ENCODE data around the gene KRT85.

The KRT85 gene

GRCh38 chr12:52392465-52393007, 25.3 kb upstream of the KRT85 start:
- DNase-seq: no peak

- DNase-seq: peak; percentile 64
These were observed 24.3 kb upstream of the KRT85 start for GRCh38 chr12:52391618-52392002.

GRCh38 chr12:52390739-52391617, 23.7 kb upstream of the KRT85 start:
- no peak for DNase-seq

DNA sequence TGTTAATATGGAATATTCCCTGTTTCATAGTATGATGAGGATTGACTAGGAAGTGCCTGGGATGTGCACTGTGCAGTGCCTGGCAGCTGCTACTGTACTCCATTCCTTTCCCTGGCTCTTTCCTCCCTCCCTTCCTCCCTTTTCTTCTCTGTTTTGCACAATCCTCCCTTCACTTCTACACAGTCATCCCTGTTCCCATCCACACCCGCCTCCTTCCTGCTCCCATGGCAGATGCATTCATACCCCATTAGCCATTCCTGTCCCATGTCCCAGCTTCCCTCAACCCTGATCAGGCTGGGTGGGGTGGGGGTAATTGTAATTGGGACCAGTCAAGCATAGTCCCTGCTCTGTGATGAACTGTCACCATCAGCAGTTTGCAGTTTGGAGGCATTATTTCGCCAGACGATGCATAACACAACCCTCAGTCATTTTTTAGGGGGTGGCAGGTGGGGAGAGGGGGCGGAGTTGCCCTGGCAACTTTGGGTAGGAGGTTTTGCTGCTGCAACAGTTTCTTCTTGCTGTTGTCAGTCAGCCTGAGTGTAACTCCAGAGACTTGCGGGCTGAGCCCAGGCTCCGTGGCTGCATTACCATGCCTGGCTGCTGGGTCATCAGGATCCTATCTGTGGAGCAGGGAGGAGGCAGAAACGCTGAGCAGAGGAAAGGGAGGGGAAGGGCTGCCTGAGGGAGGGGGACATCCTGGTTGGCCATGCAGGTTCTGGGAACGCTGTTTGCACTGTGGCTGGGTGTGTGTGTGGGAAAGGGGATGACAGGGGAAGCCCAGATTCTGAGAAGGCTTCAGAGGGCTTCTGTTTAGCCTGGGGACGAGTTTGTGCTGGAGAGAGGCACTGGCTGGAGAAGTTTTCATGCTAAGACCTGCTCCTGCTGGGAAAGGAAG, 22.3 kb upstream of the KRT85 start:
- no peak for DNase-seq

- DNase-seq: no peak
These were observed 20.6 kb upstream of the KRT85 start for GRCh38 chr12:52387859-52388258.

DNA sequence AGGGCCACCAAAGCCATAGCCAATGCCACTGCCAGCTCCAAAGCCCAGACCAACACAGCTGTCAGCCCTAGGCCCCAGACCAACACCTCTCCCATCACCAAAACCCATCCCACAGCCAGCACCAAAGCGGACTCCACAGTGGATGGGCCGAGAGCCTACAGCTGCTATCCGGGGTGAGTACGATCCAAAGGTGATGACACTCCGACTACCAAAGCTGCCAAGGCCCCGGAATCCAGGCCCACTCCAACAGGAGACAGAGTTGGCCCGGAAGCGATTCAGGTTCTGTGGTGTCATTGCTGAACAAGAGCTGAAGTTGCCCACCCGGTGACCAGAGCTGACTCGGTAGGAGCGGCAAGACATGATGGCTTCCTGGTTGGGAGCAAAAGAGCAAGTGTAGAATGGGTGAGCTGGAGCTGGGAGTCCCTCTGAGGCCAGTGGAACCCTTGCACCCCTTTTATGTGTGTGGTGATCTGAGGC, 18.0 kb upstream of the KRT85 start, which contains the start of gene KRT84:
KRT84 (minus strand) TSS at position 427 of the 477 bp plus-strand sequence; CDS start at position 360, 67 bp downstream.
- DNase-seq: no peak

GRCh38 chr12:52383331-52383730, 16.1 kb upstream of the KRT85 start:
- DNase-seq: no peak

GRCh38 chr12:52382854-52383253, 15.6 kb upstream of the KRT85 start:
- no peak for DNase-seq

DNA sequence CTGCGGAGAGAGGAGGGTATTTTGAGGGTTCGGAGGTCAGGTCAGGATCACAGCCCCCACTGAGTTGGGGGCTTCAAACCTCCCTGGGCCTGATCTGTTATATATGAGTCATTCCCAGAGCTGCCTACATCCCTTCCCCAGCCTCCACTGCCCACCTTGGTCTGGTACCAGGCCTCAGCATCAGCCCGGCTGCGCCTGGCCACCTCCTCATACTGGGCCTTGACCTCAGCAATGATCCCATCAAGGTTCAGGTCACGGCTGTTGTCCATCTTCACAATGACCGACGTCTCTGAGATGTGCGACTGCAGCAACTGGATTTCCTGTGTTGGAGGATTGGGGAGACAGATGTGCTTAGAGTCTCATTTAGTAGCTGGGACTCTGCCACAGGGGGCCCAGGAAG, 13.9 kb upstream of the KRT85 start:
- no peak for DNase-seq

GRCh38 chr12:52380271-52380694, 13.0 kb upstream of the KRT85 start:
- peak; percentile 33 for DNase-seq

DNA sequence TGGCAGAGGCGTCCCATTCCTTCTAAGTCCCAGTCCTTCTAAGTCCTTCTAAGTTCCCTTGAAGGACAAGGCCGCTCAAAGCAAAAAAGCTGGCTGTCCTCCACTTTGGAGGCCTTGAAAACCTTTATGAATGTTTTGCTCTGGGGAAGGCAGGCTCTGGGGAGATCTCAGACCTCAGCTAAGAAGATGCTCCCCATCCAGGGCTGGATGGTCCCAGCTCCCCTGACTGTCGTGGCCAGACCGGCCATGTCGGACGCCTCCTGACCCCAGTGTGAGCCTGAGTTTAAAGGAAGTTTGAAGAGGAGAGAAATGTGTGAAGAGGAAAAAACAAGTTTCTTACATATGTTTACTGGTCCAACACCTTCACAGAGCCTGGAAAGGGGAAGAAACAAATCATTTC, 12.3 kb upstream of the KRT85 start:
- DNase-seq: no peak

DNA sequence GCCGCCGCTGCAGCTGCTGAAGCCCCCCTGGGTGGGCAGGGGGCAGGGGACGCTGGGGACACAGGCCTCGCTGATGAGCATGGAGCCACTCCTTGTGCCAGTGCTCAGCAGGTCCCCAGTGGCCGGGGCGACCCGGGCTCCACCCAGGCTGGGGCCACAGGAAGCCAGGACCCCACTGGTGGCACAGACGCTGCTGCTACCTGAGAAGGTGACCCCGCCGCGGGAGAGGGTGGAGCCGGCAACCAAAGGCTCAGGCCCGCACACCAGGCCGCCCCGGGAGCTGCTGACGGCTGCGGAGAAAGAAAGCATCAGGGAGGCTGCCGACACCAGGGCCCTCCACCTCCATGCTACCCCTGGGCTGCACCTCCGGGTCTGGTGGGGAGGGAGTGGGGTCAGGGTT, 10.8 kb upstream of the KRT85 start:
- DNase-seq: no peak

DNA sequence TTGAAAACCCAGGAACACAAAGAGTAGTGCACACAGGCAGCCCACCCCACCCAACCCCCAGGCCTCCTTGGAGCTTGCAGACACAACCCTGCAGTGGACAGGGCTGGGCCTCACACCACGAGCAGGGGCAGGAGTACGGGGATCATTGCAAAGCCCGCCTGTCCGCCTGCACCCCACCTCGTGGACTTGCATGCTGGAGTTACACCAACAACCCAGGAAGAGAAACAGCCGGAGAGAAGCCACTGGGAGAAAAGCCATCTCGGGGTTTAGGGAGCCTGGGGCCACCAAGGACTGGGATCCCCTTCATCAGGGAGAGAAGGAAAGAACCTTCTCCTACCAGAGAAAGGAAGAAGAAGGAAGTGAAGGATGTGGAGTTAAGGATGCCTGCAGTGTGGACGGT, 10.0 kb upstream of the KRT85 start:
- DNase-seq: no peak

- peak; percentile 85 for DNase-seq
These were observed 5.2 kb upstream of the KRT85 start for GRCh38 chr12:52372216-52373154.

GRCh38 chr12:52371716-52372115, 4.4 kb upstream of the KRT85 start:
- DNase-seq: no peak

GRCh38 chr12:52370926-52371608, 3.8 kb upstream of the KRT85 start:
- peak; percentile 84 for DNase-seq

DNA sequence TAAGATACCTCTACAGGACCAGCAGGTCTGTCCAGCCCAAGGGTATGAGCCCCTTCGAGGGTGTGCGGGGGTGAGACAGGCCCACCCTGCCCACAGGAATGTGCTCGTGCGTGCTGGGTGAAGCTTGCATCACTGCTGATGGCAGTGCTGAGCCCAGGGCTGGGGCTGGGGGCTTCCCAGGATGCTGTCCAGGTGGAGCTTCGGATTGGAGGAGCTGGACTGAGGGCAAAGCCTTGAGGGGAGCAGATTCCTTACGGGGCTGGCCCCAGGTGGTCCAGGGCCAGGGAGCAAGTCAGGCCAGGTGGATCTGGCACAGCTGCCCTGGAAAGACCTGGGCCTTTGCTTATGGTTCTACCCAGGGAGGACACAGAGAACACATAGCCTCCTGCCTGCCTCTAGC, 2.5 kb upstream of the KRT85 start:
- no peak for DNase-seq

DNA sequence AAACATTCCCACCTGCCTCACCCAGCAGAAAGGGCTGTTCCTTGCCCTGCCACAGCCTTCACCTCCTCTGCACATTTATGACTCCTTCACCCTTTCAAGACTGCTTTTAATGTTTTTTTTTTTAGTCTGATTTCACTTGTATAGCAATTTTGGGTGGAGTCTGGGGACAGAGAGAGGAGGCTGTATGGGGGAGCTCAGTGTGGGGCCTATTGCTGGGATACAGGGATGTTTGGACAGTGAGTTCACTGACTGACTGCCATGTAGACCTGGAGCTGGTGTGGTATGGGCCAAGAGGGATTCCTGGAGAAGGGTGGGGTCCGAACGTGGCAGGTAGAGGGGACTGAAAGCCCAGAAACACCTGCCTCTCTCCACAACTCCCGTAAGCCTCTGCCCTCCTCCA, 1.9 kb upstream of the KRT85 start:
- DNase-seq: no peak

DNA sequence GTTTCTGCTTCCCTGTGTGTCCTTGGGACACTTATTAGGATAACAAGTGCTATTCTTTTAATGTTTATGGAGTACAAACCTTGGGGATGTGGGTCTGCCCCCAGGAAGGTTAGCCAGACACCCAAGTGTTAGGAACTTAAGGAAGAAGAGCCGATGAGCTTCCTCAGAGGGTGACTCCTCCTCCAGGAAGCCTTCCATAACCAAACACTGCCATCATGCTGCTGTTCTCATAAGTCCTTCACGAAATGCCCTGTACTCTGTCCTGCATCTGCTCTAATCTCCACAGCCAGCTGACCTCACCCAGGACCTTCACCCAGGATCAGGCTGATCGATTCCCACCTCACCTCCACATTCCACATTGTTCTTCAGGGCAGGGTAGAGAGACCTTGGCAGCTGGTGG, 1.2 kb upstream of the KRT85 start:
- DNase-seq: no peak

DNA sequence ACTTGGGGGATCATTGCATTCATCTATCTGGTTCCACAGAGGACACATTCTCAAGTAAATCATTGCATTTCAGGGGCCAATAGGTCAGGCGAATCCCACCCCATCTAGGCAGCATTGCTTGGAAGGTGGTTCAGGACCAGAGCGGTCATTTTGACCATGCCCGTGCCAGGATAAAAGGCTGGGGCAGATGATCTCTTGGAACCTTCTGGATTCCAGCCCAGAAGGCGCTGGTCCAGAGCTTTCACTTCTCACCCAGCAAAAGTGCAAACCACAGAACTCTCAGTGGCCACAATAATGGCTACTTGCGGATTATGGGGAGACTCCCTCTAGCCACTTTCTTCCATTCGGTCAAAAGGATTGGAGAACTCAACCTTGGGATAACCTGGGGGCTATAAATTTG, 595 bp upstream of the KRT85 start:
- no peak for DNase-seq

- DNase-seq: no peak
These were observed 2.3 kb downstream of the KRT85 start for GRCh38 chr12:52364901-52365489.
